RWPE1 (cell line): ENCODE results near the gene MED10.

ENCODE experiments used
- CTCF ChIA-PET: fragments of 350-600 bp; sonication (Branson Sonifier 250); formaldehyde crosslinking; extraction: SDS; loops from one replicate; lab custom pipeline; 2021; lab: Yijun Ruan, JAX
- POLR2A ChIA-PET: fragments of 400-600 bp; formaldehyde crosslinking; extraction: SDS; loops from one replicate; lab custom pipeline; 2020; ENCODE audit warnings: antibody characterized with exemption; ENCODE audit not compliant: low non-redundant PET; lab: Yijun Ruan, JAX
- DNase-seq: peaks from one replicate; pipeline ENCODE4 v3.0.0; 2012; ENCODE audit warnings: low spot score
- H3K27ac ChIP-seq: fragments of 450-650 bp; 2 replicates; pipeline ENCODE4 v1.5.1; 2017
- TF ChIP-seq, protein P1 (sequence below): fragments of 450-650 bp; conservative IDR thresholded peaks from 2 replicates; pipeline ENCODE4 v1.5.1; 2017; ENCODE audit warnings: low read depth, mild to moderate bottlenecking

Gene MED10

DNA sequence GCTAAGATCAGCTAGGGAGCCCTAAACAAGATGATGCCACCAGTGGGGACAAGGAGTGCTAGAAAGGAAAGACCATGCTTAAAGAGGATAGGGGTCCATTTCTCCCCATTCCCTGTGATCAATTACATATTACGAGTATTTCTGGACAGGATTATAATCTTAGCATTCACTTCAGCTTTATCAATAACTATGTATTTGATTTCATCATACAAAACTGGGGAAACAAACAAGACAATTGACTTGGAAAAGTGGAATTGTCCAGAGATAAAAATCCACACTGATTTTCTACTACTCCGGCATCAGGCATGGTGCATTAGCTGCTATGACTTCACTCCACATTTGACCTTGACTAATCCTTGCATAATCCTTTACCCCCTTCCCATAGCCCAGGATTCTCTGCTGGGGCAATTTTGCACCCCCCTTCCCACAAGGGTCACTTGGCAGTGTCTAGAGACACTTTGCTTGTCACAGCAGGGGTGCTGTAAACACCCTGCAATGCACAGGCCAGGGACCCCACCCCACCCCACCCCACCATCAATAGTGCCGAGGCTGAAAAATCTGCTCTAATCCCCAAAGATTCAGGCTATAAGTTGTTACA, 40.4 kb upstream of the MED10 start:
- TF ChIP-seq, protein P1, sequence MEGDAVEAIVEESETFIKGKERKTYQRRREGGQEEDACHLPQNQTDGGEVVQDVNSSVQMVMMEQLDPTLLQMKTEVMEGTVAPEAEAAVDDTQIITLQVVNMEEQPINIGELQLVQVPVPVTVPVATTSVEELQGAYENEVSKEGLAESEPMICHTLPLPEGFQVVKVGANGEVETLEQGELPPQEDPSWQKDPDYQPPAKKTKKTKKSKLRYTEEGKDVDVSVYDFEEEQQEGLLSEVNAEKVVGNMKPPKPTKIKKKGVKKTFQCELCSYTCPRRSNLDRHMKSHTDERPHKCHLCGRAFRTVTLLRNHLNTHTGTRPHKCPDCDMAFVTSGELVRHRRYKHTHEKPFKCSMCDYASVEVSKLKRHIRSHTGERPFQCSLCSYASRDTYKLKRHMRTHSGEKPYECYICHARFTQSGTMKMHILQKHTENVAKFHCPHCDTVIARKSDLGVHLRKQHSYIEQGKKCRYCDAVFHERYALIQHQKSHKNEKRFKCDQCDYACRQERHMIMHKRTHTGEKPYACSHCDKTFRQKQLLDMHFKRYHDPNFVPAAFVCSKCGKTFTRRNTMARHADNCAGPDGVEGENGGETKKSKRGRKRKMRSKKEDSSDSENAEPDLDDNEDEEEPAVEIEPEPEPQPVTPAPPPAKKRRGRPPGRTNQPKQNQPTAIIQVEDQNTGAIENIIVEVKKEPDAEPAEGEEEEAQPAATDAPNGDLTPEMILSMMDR = no peak
- DNase-seq = no peak
- ChIA-PET POLR2A (no interaction called here), CTCF (no interaction called here)
- H3K27ac ChIP-seq = no peak overlapping the region

- H3K27ac ChIP-seq = no peak overlapping the region
- TF ChIP-seq, protein P1 = no peak
- CTCF ChIA-PET = no interaction called here
- DNase-seq = no peak
- POLR2A ChIA-PET = no interaction called here
These were observed 39.3 kb upstream of the MED10 start for GRCh38 chr5:6417657-6418056.

DNA sequence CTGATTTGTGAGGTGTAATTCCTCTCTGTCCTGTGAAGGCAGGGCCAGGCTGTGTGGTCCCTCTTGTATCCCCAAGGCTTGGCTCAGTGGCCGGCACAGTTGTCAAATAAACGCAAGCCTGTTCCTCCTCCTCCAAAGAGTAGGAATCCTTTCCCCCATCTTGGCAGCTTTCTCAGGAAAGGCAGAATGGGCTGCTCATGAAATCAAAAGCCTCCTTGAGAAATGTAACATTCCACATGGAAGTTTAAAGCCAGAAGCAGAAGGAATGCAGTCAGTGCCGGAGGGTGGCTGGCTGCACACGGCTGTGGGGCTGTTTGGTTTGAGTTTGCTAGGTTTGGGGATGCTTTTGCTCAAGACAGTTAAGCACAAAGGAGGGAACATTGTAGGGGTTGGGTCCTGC, 34.5 kb upstream of the MED10 start:
- TF ChIP-seq, protein P1 = no peak

DNA sequence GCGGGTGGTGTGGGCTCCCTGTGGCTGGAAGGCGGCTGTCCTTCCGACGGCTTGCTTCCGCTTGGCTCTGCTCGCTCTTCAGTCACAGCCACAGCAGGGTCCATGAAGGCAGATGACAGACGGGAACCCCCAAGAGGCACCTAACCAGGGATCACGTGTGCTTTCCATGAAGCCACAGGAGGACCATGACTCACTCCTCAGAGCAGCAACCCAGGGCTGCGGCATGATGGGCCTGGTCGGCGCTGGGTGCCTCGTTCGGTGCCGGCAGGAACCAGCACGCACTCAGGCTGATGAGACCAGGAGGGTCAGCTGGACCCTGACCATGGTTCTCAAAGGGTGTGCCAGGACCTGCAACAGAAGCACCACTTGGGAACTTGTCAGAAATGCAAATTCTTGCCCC, 32.8 kb upstream of the MED10 start:
- H3K27ac ChIP-seq = no peak overlapping the region
- ChIA-PET POLR2A (no interaction called here), CTCF (no interaction called here)
- TF ChIP-seq, protein P1 = no peak
- no peak for DNase-seq

More for the DNA sequence above, 34.5 kb upstream of the MED10 start:
- no peak for DNase-seq
- ChIA-PET POLR2A (no interaction called here), CTCF (no interaction called here)
- H3K27ac ChIP-seq = no peak overlapping the region

- TF ChIP-seq, protein P1 = no peak
- no peak for DNase-seq
- ChIA-PET POLR2A (no interaction called here), CTCF (no interaction called here)
- no peak overlapping the region for H3K27ac ChIP-seq
These were observed 32.1 kb upstream of the MED10 start for GRCh38 chr5:6410421-6410820.

- no peak for DNase-seq
- TF ChIP-seq, protein P1 = no peak
- ChIA-PET POLR2A (no interaction called here), CTCF (no interaction called here)
- H3K27ac ChIP-seq = no peak overlapping the region
These were observed 30.5 kb upstream of the MED10 start for GRCh38 chr5:6408627-6409446.
